NCI-H1105 (cell line): ENCODE measurements around the gene FKBP5.

ENCODE experiments used
- DNase-seq: peaks from one replicate; lab custom pipeline; 2025; lab: John Stamatoyannopoulos, UW

The FKBP5 gene

GRCh38 chr6:35663447-35664235, 25.1 kb downstream of the FKBP5 start:
- no peak for DNase-seq

GRCh38 chr6:35662999-35663398, 25.7 kb downstream of the FKBP5 start:
- no peak for DNase-seq

- no peak for DNase-seq
Observed at GRCh38 chr6:35654883-35655282, 33.8 kb downstream of the FKBP5 start.

- DNase-seq, result no peak
Observed at GRCh38 chr6:35651244-35651643, 37.5 kb downstream of the FKBP5 start.

GRCh38 chr6:35650015-35650414, 38.7 kb downstream of the FKBP5 start:
- no peak for DNase-seq

- DNase-seq, result no peak
Observed at GRCh38 chr6:35648203-35648602, 40.5 kb downstream of the FKBP5 start.

GRCh38 chr6:35647400-35647799, 41.3 kb downstream of the FKBP5 start:
- DNase-seq, result no peak

GRCh38 chr6:35643162-35643535, 45.6 kb downstream of the FKBP5 start:
- no peak for DNase-seq

- DNase-seq, result no peak
Observed at GRCh38 chr6:35642471-35643161, 46.1 kb downstream of the FKBP5 start.

- no peak for DNase-seq
Observed at GRCh38 chr6:35640017-35640664, 48.6 kb downstream of the FKBP5 start.

GRCh38 chr6:35638679-35639078, 50.0 kb downstream of the FKBP5 start:
- DNase-seq, result no peak

- no peak for DNase-seq
Observed at GRCh38 chr6:35637911-35638310, 50.8 kb downstream of the FKBP5 start.

- DNase-seq, result no peak
Observed at GRCh38 chr6:35635601-35636597, 52.8 kb downstream of the FKBP5 start.

- DNase-seq, result no peak
Observed at GRCh38 chr6:35634316-35634715, 54.4 kb downstream of the FKBP5 start.

GRCh38 chr6:35633579-35634089, 55.1 kb downstream of the FKBP5 start:
- DNase-seq, result no peak

- no peak for DNase-seq
Observed at GRCh38 chr6:35629876-35630378, 58.8 kb downstream of the FKBP5 start.

- no peak for DNase-seq
Observed at GRCh38 chr6:35626401-35626800, 62.3 kb downstream of the FKBP5 start.

- DNase-seq, result no peak
Observed at GRCh38 chr6:35624341-35625070, 64.2 kb downstream of the FKBP5 start.

- DNase-seq, result no peak
Observed at GRCh38 chr6:35622283-35622682, 66.4 kb downstream of the FKBP5 start.

- no peak for DNase-seq
Observed at GRCh38 chr6:35620706-35621105, 68.0 kb downstream of the FKBP5 start.

- no peak for DNase-seq
Observed at GRCh38 chr6:35613762-35614161, 75.0 kb downstream of the FKBP5 start.
